ENCODE measurements around the gene ADH7. TPM values are rescaled to one million over a fixed set of nuclear protein-coding genes. Genes with fewer than 3 reads are reported as not detected.

ADH7 gene
- 100 to 1,000 TPM; 173 to 420 (median 318) TPM for total RNA-seq

- Histone ChIP-seq H3K4me3 (peak within 1 kb of the TSS; percentile 28 to 53 (median 47)), H3K27me3 (no peaks in the 10 kb centered on the region), H3K9me3 (no peaks in the 10 kb centered on the region), H3K4me1 (peaks cover 10 to 58% (median 12%) of the 10 kb centered on the region in 3 donors), H3K27ac (peak within 1 kb of the TSS; percentile 70 to 93 (median 88)), H3K36me3 (no peaks in the 10 kb centered on the region)
- intact Hi-C loops (cut with DNase I), result no loop called here
- no peak for DNase-seq
- 58 to 67% methylated on average over 1 of the region's 1 CpG for WGBS, 2 donors
- TF ChIP-seq CTCF (IDR thresholded peaks at IDR 0.05) (no peak), POLR2A (IDR thresholded peaks at IDR 0.05) (peak in 2 of 4 donors; percentile 30 to 39)
Observed at GRCh38 chr4:99435154-99435553, at the start of gene ADH7. ADH7 (minus strand) TSS chr4:99435342; CDS start chr4:99435233, 109 bp downstream.

- no peaks in the 10 kb centered on the region for H3K27me3 ChIP-seq
- H3K4me1 ChIP-seq, result no peaks in the 10 kb centered on the region
- no peak for DNase-seq
- H3K27ac ChIP-seq, result no peak overlapping the region
- intact Hi-C loops (cut with DNase I), result no loop called here
- peaks cover 0 to 35% (median 21%) of the 10 kb centered on the region in 3 donors for H3K9me3 ChIP-seq
- H3K36me3 ChIP-seq, result no peaks in the 10 kb centered on the region
- TF ChIP-seq POLR2A (IDR thresholded peaks at IDR 0.05) (no peak), CTCF (IDR thresholded peaks at IDR 0.05) (no peak)
- no peak overlapping the region for H3K4me3 ChIP-seq
- 77 to 94% methylated on average over 1 of the region's 1 CpG for WGBS, 2 donors
Observed at GRCh38 chr4:99483636-99484035, 48.5 kb upstream of the ADH7 start.

- Histone ChIP-seq H3K4me3 (no peak overlapping the region), H3K36me3 (no peaks in the 10 kb centered on the region)
Observed at GRCh38 chr4:99473131-99473530, 38.0 kb upstream of the ADH7 start.

GRCh38 chr4:99471896-99472295 is 36.8 kb upstream of the ADH7 start:
- intact Hi-C loops (cut with DNase I), result no loop called here
- 13% methylated on average over 1 of the region's 1 CpG for WGBS, 2 donors
- Histone ChIP-seq H3K27me3 (no peaks in the 10 kb centered on the region), H3K4me1 (no peaks in the 10 kb centered on the region), H3K9me3 (no peaks in the 10 kb centered on the region), H3K4me3 (no peak overlapping the region), H3K36me3 (no peaks in the 10 kb centered on the region), H3K27ac (no peak overlapping the region)
- TF ChIP-seq CTCF (IDR thresholded peaks at IDR 0.05) (no peak), POLR2A (IDR thresholded peaks at IDR 0.05) (no peak)
- DNase-seq, result no peak

More at GRCh38 chr4:99473131-99473530, 38.0 kb upstream of the ADH7 start:
- DNase-seq, result no peak
- Histone ChIP-seq H3K27me3 (no peaks in the 10 kb centered on the region), H3K9me3 (no peaks in the 10 kb centered on the region), H3K27ac (no peak overlapping the region), H3K4me1 (no peaks in the 10 kb centered on the region)
- TF ChIP-seq CTCF (IDR thresholded peaks at IDR 0.05) (no peak), POLR2A (IDR thresholded peaks at IDR 0.05) (no peak)
- intact Hi-C loops (cut with DNase I), result no loop called here
- WGBS, 2 donors, result 45 to 85% methylated on average over 1 of the region's 1 CpG

- DNase-seq, result no peak
Observed at GRCh38 chr4:99471349-99471748, 36.2 kb upstream of the ADH7 start.

More at GRCh38 chr4:99471349-99471748, 36.2 kb upstream of the ADH7 start:
- Histone ChIP-seq H3K36me3 (no peaks in the 10 kb centered on the region), H3K9me3 (no peaks in the 10 kb centered on the region), H3K27me3 (no peaks in the 10 kb centered on the region), H3K4me3 (no peak overlapping the region), H3K4me1 (no peaks in the 10 kb centered on the region), H3K27ac (no peak overlapping the region)
- TF ChIP-seq POLR2A (IDR thresholded peaks at IDR 0.05) (no peak), CTCF (IDR thresholded peaks at IDR 0.05) (no peak)
- intact Hi-C loops (cut with DNase I), result no loop called here

All from esophagus squamous epithelium (tissue), 5 donors.